Left forelimb (tissue), 1 donor: Measurements from ENCODE around the gene TRPV6.

Experiments used
- DNase-seq: peaks from one replicate; pipeline ENCODE4 v3.0.0-alpha.2; 2018; ENCODE audit warnings: low spot score

Gene TRPV6

GRCh38 chr7:142883571-142884285 is 1.8 kb downstream of the TRPV6 start:
- peak; percentile 36 for DNase-seq

- DNase-seq, result no peak
Observed at GRCh38 chr7:142883145-142883544, 2.4 kb downstream of the TRPV6 start.

GRCh38 chr7:142882338-142882678 is 3.2 kb downstream of the TRPV6 start:
- DNase-seq, result peak; percentile 37

GRCh38 chr7:142881586-142882337 is 3.8 kb downstream of the TRPV6 start:
- peak; percentile 52 for DNase-seq

GRCh38 chr7:142880876-142881505 is 4.6 kb downstream of the TRPV6 start:
- peak; percentile 55 for DNase-seq

- no peak for DNase-seq
Observed at GRCh38 chr7:142879060-142879459, 6.5 kb downstream of the TRPV6 start.

- DNase-seq, result peak; percentile 17
Observed at GRCh38 chr7:142878315-142878714, 7.2 kb downstream of the TRPV6 start.

- DNase-seq, result peak; percentile 45
Observed at GRCh38 chr7:142876991-142877910, 8.3 kb downstream of the TRPV6 start.

- peak; percentile 45 for DNase-seq
Observed at GRCh38 chr7:142876236-142876960, 9.1 kb downstream of the TRPV6 start.

GRCh38 chr7:142875456-142875855 is 10.1 kb downstream of the TRPV6 start:
- DNase-seq, result peak; percentile 46

GRCh38 chr7:142874837-142875236 is 10.7 kb downstream of the TRPV6 start:
- no peak for DNase-seq

- DNase-seq, result no peak
Observed at GRCh38 chr7:142874409-142874808, 11.1 kb downstream of the TRPV6 start.

GRCh38 chr7:142873871-142874270 is 11.7 kb downstream of the TRPV6 start:
- DNase-seq, result peak; percentile 25

GRCh38 chr7:142873281-142873784 is 12.2 kb downstream of the TRPV6 start:
- DNase-seq, result peak; percentile 53

- peak; percentile 25 for DNase-seq
Observed at GRCh38 chr7:142872106-142872675, 13.4 kb downstream of the TRPV6 start.

- peak; percentile 49 for DNase-seq
Observed at GRCh38 chr7:142871260-142872105, 14.1 kb downstream of the TRPV6 start.

- DNase-seq, result peak; percentile 50
Observed at GRCh38 chr7:142870566-142871259, 14.8 kb downstream of the TRPV6 start.

- peak; percentile 54 for DNase-seq
Observed at GRCh38 chr7:142870147-142870559, 15.4 kb downstream of the TRPV6 start.

- no peak for DNase-seq
Observed at GRCh38 chr7:142869434-142869833, 16.1 kb downstream of the TRPV6 start.
